ENCODE measurements around the gene LTBR.

Gene LTBR

GRCh38 chr12:6346942-6347341, 37.0 kb upstream of the LTBR start:
- DNase-seq: no peak

DNA sequence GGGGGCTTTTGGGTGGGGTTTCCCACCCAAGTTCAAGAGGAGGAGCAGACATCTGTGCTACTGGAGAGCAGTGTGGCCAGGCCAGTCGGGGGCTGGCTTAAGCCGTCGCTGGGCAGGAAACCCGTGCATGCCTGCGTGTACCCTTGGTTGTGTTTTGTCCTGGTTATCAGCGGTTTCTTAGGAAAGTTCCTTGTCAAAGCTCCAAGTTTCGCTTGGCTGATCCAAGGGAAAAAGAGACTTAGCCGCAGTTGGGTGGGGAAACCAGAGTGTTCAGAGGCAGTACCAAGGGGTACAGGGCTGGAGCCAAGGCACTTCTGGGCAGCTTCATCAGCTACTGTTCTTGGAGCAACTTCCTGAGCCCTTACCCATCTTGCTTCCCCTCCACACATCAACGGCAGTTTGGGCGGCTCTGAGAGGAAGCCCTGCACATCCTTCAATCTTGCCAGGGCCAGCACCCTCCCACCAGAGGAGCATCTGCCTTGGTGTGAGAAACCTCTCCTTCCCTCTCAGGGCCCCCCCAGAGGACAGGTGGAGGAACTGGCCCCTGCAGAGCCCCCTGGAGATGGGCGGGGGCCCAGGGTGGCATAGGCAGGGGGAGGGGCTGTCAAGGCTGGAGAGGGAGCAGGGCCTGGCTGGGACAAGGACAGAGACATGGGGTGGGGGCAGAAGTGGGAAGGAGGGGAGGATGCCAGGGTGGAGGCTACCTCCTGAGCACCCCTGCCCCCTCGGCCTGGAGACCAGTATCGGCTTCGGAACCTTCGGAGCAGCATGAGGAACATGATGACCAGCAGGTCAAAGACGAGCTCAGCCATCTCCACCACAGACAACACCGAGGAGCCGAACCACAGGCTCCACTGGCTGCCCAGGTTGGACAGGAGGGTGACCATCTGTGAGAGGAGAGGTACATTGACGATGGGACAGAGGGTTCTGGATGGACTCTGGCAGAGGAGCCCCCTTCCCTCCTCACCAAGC, 36.3 kb upstream of the LTBR start:
- no peak for DNase-seq

DNA sequence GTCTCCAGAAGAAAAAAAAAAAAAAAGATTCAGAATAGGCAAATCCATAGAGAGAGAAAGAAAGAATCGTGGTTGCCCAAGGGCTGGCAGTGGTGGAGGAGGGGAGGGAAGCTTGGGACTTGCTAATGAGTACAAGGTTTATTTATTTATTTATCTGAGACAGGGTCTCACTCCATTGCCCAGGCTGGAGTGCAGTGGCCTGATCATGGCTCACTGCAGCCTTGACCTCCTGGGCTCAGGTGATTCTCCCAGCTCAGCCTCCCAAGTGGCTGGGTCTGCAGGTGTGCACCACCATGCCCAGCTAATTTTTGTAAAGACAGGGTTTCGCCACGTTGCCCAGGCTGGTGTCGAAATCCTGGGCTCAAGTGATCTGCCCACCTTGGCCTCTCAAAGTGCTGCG, 32.3 kb upstream of the LTBR start:
- DNase-seq: no peak

- no peak for DNase-seq
Observed at GRCh38 chr12:6352193-6353173, 31.5 kb upstream of the LTBR start.

GRCh38 chr12:6354495-6355393, 29.2 kb upstream of the LTBR start:
- DNase-seq: no peak

- no peak for DNase-seq
Observed at GRCh38 chr12:6355491-6356373, 28.2 kb upstream of the LTBR start.

DNA sequence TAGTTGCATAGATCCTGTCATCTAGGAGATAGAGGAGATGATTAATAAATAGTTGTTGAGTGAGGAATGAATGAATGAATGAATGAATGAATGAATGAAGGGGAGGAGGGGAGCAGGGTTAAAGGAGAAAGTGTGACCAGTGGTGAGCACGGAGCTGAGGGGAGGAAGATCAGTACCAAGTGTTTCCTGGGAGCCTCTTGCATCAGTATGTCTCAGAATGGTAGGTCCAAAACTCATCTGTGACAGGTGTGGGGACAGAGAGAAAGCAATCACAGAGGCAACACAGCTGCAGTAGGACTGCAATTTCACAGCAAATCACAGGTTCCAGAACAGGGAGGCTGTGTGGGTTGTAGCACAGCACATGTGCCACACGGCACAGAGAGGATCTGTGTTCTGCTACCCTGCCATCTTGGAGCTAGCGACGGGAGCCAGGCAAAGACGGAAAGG, 27.6 kb upstream of the LTBR start:
- no peak for DNase-seq

GRCh38 chr12:6358881-6359280, 25.1 kb upstream of the LTBR start:
- DNase-seq: no peak

DNA sequence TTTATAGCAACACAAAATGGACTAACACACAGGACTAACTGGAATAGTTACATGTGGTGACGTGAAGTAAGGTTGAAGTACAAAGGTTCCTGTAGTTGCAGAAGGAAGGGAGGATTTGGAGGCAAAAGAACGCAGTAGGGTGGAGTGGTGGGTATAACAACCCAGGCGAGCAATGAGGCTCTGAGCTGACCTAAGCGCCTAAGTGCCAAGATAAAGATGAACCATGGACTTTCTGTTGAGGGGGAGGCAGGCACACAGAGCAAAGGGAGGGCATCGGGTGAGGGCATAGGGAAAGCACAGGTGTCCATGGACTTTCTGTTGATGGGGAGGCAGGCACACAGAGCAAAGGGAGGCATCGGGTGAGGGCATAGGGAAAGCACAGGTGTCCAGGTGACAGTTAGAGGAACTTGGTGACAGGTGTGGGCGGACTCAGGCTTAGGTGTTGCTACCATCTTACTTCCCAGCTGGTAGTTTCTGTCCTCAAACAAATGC, 23.8 kb upstream of the LTBR start:
- no peak for DNase-seq

- DNase-seq: no peak
Observed at GRCh38 chr12:6360578-6361490, 23.1 kb upstream of the LTBR start.

DNA sequence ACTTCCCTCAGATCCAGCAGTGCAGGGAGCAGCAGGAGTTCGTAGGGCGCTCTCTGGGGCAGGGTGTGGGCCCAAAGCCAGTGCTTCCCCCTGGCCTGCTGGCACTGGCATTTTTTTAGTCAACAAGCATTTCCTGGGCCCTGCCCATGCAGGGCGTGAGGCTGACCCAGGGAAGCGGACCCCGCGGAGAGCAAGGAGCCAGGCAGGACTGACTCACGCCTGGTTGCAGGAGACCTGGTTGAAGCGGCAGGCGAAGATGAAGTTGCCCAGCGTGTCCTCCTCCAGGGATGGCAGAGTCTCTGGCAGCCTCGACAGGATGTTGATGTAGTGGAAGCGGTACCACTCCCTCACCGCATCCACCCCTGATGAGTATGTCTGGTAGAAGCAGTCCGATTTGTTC, 22.1 kb upstream of the LTBR start:
- DNase-seq: no peak

GRCh38 chr12:6362403-6362802, 21.6 kb upstream of the LTBR start:
- no peak for DNase-seq

DNA sequence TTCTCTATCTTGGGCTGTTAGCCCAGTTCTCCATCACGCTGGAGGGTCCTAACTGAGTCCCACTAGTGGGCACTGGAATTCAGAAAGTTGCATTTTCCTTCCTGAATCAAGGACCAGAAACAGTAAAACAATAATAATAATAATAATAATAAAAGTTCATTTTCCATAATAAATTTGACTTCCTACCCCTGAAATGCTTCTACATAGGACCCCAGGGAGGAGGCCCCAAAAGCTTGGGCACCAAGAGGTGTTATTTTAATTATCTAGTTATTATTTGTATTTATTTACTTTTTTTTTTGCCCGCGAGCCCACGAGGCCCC, 21.0 kb upstream of the LTBR start:
- no peak for DNase-seq

GRCh38 chr12:6363330-6364043, 20.5 kb upstream of the LTBR start:
- no peak for DNase-seq

DNA sequence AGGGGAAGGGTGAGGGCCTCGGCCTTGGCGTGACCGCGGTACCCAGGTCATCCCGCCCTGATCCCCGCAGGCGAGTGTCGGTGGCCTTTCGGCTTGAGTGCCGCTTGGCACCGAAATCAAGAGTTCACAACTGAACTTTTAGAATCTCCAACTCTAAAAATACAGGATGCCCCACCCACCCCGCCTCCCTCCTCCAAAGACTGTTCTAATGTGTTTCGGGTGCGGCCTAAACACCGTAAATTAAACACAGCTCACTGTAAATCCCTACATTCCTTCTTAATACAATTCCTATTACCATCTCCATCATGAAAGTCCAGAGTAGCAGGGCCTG, 20.0 kb upstream of the LTBR start:
- no peak for DNase-seq

- DNase-seq: no peak
Observed at GRCh38 chr12:6367065-6367968, 16.6 kb upstream of the LTBR start.

GRCh38 chr12:6367969-6368892, 15.7 kb upstream of the LTBR start:
- DNase-seq: no peak

All from NCI-H2081 treated with DMSO at 0.1 percent for 48 hours (cell line).